Retinal pigment epithelial cell (primary cell): Measurements from ENCODE around the gene ZNF407.

Experiments
- DNase-seq: peaks from one replicate; pipeline ENCODE4 v3.0.0-alpha.2; 2010; ENCODE audit warnings: low read depth
- H3K4me3 ChIP-seq: 2 replicates; pipeline ENCODE4 v1.5.1; 2011; ENCODE audit warnings: mild to moderate bottlenecking, low read length, control low read depth, moderate library complexity
- TF ChIP-seq, protein P1 (sequence below): conservative IDR thresholded peaks from 2 replicates; pipeline ENCODE4 v1.5.1; 2011; ENCODE audit warnings: low read depth, low read length, control low read depth, inconsistent platforms

The ZNF407 gene

GRCh38 chr18:74731097-74731496 lies 133.4 kb downstream of the ZNF407 start:
- TF ChIP-seq, protein P1, sequence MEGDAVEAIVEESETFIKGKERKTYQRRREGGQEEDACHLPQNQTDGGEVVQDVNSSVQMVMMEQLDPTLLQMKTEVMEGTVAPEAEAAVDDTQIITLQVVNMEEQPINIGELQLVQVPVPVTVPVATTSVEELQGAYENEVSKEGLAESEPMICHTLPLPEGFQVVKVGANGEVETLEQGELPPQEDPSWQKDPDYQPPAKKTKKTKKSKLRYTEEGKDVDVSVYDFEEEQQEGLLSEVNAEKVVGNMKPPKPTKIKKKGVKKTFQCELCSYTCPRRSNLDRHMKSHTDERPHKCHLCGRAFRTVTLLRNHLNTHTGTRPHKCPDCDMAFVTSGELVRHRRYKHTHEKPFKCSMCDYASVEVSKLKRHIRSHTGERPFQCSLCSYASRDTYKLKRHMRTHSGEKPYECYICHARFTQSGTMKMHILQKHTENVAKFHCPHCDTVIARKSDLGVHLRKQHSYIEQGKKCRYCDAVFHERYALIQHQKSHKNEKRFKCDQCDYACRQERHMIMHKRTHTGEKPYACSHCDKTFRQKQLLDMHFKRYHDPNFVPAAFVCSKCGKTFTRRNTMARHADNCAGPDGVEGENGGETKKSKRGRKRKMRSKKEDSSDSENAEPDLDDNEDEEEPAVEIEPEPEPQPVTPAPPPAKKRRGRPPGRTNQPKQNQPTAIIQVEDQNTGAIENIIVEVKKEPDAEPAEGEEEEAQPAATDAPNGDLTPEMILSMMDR, result no peak
- peak; percentile 47 for DNase-seq
- no peak overlapping the region for H3K4me3 ChIP-seq

DNA sequence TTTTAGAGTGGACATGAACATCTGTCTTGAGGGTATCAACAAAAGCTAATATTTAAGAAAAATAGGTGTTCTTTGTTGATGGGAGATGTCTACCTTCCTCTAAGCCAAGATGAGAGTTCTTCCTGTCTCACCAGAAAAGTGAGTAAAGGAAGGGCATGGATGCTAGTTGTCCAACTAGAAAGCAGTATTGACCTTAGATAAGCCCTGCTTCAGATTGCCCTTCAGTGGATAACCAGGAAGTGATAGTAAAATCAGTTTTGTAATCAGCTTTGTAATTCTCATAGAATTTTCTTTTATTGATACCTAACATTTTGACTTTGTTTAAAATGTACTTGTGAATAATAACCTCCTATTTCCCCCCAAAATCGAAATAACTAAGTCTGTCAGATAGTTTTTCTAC lies 134.7 kb downstream of the ZNF407 start:
- TF ChIP-seq, protein P1, result no peak
- no peak for DNase-seq
- H3K4me3 ChIP-seq, result no peak overlapping the region

DNA sequence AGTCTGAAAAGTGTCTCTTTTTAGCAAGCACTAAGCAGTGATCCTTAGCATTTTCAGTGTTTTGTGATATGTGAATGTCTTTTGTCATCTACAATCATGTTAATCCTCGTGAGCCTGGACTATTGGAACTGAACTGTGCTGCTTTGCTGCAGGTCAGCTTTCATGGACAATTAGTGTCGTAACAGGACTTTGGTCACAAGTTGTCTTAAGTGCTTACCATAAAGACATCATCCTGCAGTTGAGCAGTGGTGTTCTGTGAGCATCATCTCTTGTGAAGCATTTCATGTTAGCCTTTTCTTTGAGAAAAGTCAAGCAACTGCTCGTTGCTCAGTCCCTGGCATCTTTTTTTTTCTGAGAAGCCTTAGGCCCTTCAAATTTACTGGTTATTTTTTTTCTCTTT lies 135.9 kb downstream of the ZNF407 start:
- TF ChIP-seq, protein P1, result no peak
- no peak for DNase-seq
- H3K4me3 ChIP-seq, result no peak overlapping the region

DNA sequence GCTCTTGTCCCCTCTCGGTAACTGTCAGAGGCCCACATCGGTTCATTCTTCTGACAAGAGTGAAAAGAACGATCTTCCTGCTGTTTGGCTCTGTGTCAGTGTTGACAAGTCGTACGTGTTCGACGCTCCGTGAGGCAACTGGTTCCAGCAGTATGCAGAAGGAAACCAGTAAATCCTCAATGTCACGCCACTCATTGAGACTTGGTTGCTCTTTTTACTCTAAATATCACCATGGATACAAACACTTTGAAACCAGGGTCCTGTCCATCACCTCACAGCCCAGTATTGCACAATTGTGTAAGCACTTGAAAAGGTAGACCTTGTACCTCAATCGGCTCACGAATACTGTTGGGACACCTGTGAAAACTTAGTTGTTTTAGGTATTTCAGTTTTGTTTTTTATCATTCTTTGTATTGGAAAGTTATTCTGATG lies 136.4 kb downstream of the ZNF407 start:
- TF ChIP-seq, protein P1, result no peak

DNA sequence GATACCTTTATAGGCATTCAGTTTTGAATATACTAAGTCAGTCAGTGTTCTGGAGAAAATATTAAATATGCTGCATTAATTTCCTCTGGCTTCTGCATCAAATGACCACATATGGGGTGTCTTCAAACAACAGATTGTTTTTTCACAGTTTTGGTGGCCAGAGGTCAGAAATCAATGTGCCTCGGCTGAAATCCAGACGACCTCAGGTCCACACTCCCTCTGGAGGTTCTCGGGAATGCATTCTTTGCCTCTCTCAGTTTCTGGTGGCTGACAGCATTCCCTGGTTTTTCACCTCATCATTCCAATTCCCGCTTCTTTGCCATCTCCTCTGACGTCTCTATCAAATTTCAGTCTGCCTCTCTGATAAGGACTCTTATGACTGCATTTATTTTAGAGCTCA lies 142.3 kb downstream of the ZNF407 start:
- H3K4me3 ChIP-seq, result no peak overlapping the region
- DNase-seq, result no peak
- TF ChIP-seq, protein P1, result no peak

More for the DNA sequence above, 136.4 kb downstream of the ZNF407 start:
- no peak for DNase-seq
- no peak overlapping the region for H3K4me3 ChIP-seq

DNA sequence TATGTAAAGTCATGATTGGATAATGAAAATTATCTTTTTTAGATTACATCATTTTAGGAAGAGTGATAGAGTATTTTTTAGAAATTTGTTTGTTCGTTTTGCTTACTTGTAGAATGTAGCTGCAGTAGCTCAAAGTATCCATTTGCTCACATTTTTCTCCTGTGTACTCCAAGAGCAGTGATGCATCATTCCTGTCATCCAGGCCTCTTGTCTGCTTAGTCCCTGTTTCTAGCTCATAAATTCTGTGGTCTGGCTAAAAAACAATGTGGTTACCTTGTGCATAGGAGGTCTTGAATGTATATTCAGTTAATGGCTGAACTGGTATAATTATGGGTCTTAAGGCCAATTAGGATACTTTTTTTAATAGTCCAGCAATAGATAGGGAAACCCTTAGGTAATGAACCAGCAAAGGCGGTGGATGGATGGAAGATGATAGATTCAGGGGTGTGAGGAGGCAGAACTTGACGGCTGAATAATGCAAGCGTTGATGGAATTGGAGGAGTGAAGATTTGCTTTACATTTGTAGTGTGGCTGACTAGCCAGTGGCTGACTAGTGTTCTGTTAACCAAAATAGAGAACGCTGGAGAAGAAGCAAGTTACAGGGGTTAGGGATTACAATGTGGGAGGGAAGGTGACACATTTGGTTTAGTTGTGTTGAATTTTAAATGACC lies 145.0 kb downstream of the ZNF407 start:
- no peak for DNase-seq
- H3K4me3 ChIP-seq, result no peak overlapping the region
- TF ChIP-seq, protein P1, result no peak
